H1 (cell line): ENCODE results near the gene HTRA1. TPM values are rescaled to one million over a fixed set of nuclear protein-coding genes. Genes with fewer than 3 reads are reported as not detected.

Experiments used
- CTCF ChIA-PET: fragments of 300-600 bp; sonication (Branson Sonifier 250); formaldehyde crosslinking; loops from one replicate; lab custom pipeline; 2021; ENCODE audit not compliant: partially characterized antibody; lab: Charles Lee
- POLR2A ChIA-PET: fragments of 300-600 bp; sonication (Branson Sonifier 250); formaldehyde crosslinking; loops from one replicate; lab custom pipeline; 2021; ENCODE audit warnings: inconsistent platforms; ENCODE audit not compliant: partially characterized antibody; lab: Charles Lee
- DNase-seq, 2 experiments: peaks; one replicate each; pipeline versions ENCODE4 v3.0.0 to v3.0.0-alpha.2; 2010 to 2022; ENCODE audit warnings: low spot score in 2 of 2, low read depth in 1 of 2, mixed read lengths in 1 of 2
- FAIRE-seq: peaks from 2 replicates; lab custom pipeline; 2011; peaks lifted over from hg19 to GRCh38; lab: Jason Lieb, UNC
- H2AFZ ChIP-seq: 2 replicates; pipeline ENCODE4 v1.8.1; 2012; ENCODE audit warnings: low read length, inconsistent platforms
- H2AK5ac ChIP-seq: 2 replicates; pipeline ENCODE4 v1.6.1; 2013; ENCODE audit warnings: low read depth, low read length
- H2BK120ac ChIP-seq: replicated peaks from 2 replicates; pipeline ENCODE3; 2013; ENCODE audit warnings: low read depth, low read length, inconsistent platforms
- H2BK12ac ChIP-seq: 2 replicates; pipeline ENCODE4 v1.6.1; 2013; ENCODE audit warnings: low read depth, low read length
- H2BK15ac ChIP-seq: 2 replicates; pipeline ENCODE4 v1.6.1; 2013; ENCODE audit warnings: low read length
- H2BK20ac ChIP-seq: 2 replicates; pipeline ENCODE4 v1.6.1; 2013; ENCODE audit warnings: low read length
- H2BK5ac ChIP-seq: 2 replicates; pipeline ENCODE4 v1.6.1; 2013; ENCODE audit warnings: low read depth, low read length
- H3K14ac ChIP-seq: 2 replicates; pipeline ENCODE4 v1.6.1; 2013; ENCODE audit warnings: inconsistent platforms; ENCODE audit not compliant: insufficient read length
- H3K18ac ChIP-seq: 2 replicates; pipeline ENCODE4 v1.6.1; 2013; ENCODE audit warnings: low read length; ENCODE audit errors: extremely low read depth
- H3K23ac ChIP-seq: 2 replicates; pipeline ENCODE4 v1.6.1; 2013; ENCODE audit warnings: inconsistent platforms; ENCODE audit not compliant: insufficient read length
- H3K23me2 ChIP-seq: 2 replicates; pipeline ENCODE4 v1.6.1; 2013; ENCODE audit warnings: low read depth, low read length
- H3K27ac ChIP-seq: 2 replicates; pipeline ENCODE4 v1.6.1; 2011; ENCODE audit warnings: low read depth, low read length, inconsistent platforms
- H3K27me3 ChIP-seq, 4 experiments: replicated peaks in 1 of 4; 1 replicate in 1 of 4; 2 replicates in 3 of 4; pipeline versions ENCODE4 v1.6.1 to v1.8.1; 2011 to 2013; ENCODE audit warnings: low read length in 3 of 4, mild to moderate bottlenecking in 3 of 4, inconsistent platforms in 2 of 4, mixed read lengths in 2 of 4, moderate library complexity in 1 of 4; ENCODE audit not compliant: control insufficient read depth in 3 of 4, insufficient read depth in 3 of 4; ENCODE audit errors: extremely low read depth in 1 of 4
- H3K36me3 ChIP-seq, 4 experiments: 2 replicates each; pipeline versions ENCODE4 v1.6.1 to v1.8.1; 2011 to 2013; ENCODE audit warnings: mild to moderate bottlenecking in 4 of 4, low read length in 3 of 4, moderate library complexity in 2 of 4, control low read depth in 1 of 4, inconsistent platforms in 1 of 4; ENCODE audit not compliant: insufficient read depth in 4 of 4, control insufficient read depth in 2 of 4
- H3K4ac ChIP-seq: replicated peaks from 2 replicates; pipeline ENCODE3; 2013; ENCODE audit warnings: low read length, low read depth, mixed read lengths, inconsistent platforms; ENCODE audit not compliant: insufficient read length
- H3K4me1 ChIP-seq, 4 experiments: replicated peaks in 1 of 4; 1 replicate in 1 of 4; 2 replicates in 3 of 4; pipeline versions ENCODE4 v1.6.1 to v1.8.1; 2011 to 2013; ENCODE audit warnings: low read length in 3 of 4, inconsistent platforms in 2 of 4, mixed read lengths in 1 of 4; ENCODE audit not compliant: insufficient read depth in 4 of 4, control insufficient read depth in 3 of 4
- H3K4me2 ChIP-seq, 2 experiments: 2 replicates each; pipeline versions ENCODE4 v1.6.1 to v1.8.1; 2011 to 2013; ENCODE audit warnings: low read depth in 2 of 2, low read length in 2 of 2, control low read depth in 1 of 2, inconsistent platforms in 1 of 2, mild to moderate bottlenecking in 1 of 2; ENCODE audit not compliant: insufficient read depth in 1 of 2
- H3K4me3 ChIP-seq, 4 experiments: fragments of 200-600, 300-600 bp in 1 of 4; sonication (generic), shearing (Covaris generic), sonication (Bioruptor Twin) in 1 of 4; 2 replicates each; pipeline versions ENCODE4 v1.5.1 to v1.8.1; 2011 to 2016; ENCODE audit warnings: low read length in 4 of 4, low read depth in 3 of 4, control low read depth in 2 of 4, inconsistent platforms in 2 of 4, mild to moderate bottlenecking in 2 of 4, mixed read lengths in 1 of 4, moderate library complexity in 1 of 4; ENCODE audit not compliant: insufficient read depth in 2 of 4; ENCODE audit errors: extremely low read depth in 1 of 4
- H3K56ac ChIP-seq: replicated peaks from 2 replicates; pipeline ENCODE3; 2013; ENCODE audit warnings: low read depth, mild to moderate bottlenecking, mixed read lengths, low read length, inconsistent platforms; ENCODE audit not compliant: insufficient read length
- H3K79me1 ChIP-seq: 2 replicates; pipeline ENCODE4 v1.6.1; 2013; ENCODE audit warnings: low read depth, low read length, control low read depth
- H3K79me2 ChIP-seq, 2 experiments: 2 replicates each; pipeline versions ENCODE4 v1.6.1 to v1.8.1; 2012 to 2013; ENCODE audit warnings: low read length in 2 of 2, mild to moderate bottlenecking in 2 of 2, inconsistent platforms in 1 of 2; ENCODE audit not compliant: insufficient read depth in 2 of 2, control insufficient read depth in 1 of 2
- H3K9ac ChIP-seq, 4 experiments: replicated peaks in 1 of 4; 1 replicate in 1 of 4; 2 replicates in 3 of 4; pipeline versions ENCODE4 v1.6.1 to v1.8.1; 2011 to 2013; ENCODE audit warnings: low read depth in 3 of 4, low read length in 3 of 4, control low read depth in 2 of 4, mild to moderate bottlenecking in 2 of 4, moderate library complexity in 2 of 4, inconsistent platforms in 1 of 4; ENCODE audit errors: extremely low read depth in 1 of 4
- H3K9me3 ChIP-seq, 2 experiments: 2 replicates each; pipeline versions ENCODE4 v1.6.1 to v1.8.1; 2012 to 2013; ENCODE audit warnings: mild to moderate bottlenecking in 2 of 2, moderate library complexity in 2 of 2, control low read depth in 1 of 2, inconsistent platforms in 1 of 2, low read depth in 1 of 2, low read length in 1 of 2, mixed read lengths in 1 of 2; ENCODE audit not compliant: insufficient read depth in 2 of 2
- H4K20me1 ChIP-seq, 2 experiments: replicated peaks in 1 of 2; 2 replicates each; pipeline versions ENCODE3 to v1.8.1; 2011 to 2013; ENCODE audit warnings: inconsistent platforms in 2 of 2, low read length in 2 of 2, mild to moderate bottlenecking in 1 of 2; ENCODE audit not compliant: insufficient read depth in 2 of 2, control insufficient read depth in 1 of 2
- H4K5ac ChIP-seq: 2 replicates; pipeline ENCODE4 v1.6.1; 2013; ENCODE audit warnings: low read length, low read depth, mixed read lengths, inconsistent platforms; ENCODE audit not compliant: insufficient read length
- H4K8ac ChIP-seq: 2 replicates; pipeline ENCODE4 v1.8.0; 2013; ENCODE audit warnings: mild to moderate bottlenecking, moderate library complexity, low read length, inconsistent platforms; ENCODE audit not compliant: insufficient read depth; ENCODE audit errors: extremely low read depth
- H4K91ac ChIP-seq: replicated peaks from 2 replicates; pipeline ENCODE3; 2013; ENCODE audit warnings: low read length, mixed read lengths, inconsistent platforms; ENCODE audit not compliant: insufficient read length
- BCL11A ChIP-seq, 2 experiments: IDR thresholded peaks; one replicate each; pipeline ENCODE4 v1.6.1; 2011; ENCODE audit warnings: low read depth in 2 of 2, low read length in 2 of 2, mild to moderate bottlenecking in 2 of 2
- CBX5 ChIP-seq: fragments of 300-800, 300-1000 bp; sonication (generic); IDR thresholded peaks from 2 replicates; pipeline ENCODE4 v1.7.1; 2016; ENCODE audit warnings: antibody characterized with exemption, low read length, low read depth
- FOSL1 ChIP-seq: IDR thresholded peaks from 2 replicates; pipeline ENCODE4 v1.6.1; 2011; ENCODE audit warnings: mild to moderate bottlenecking, low read depth, low read length, moderate library complexity; ENCODE audit not compliant: insufficient read depth
- SIN3A ChIP-seq, 2 experiments: IDR thresholded peaks in 1 of 2; conservative IDR thresholded peaks in 1 of 2; 2 replicates each; pipeline ENCODE4 v1.6.1; 2011 to 2012; ENCODE audit warnings: low read length in 2 of 2, improper control_type of control experiment in 1 of 2, low read depth in 1 of 2, mild to moderate bottlenecking in 1 of 2
- SP4 ChIP-seq: IDR thresholded peaks from 2 replicates; pipeline ENCODE4 v1.6.1; 2012; ENCODE audit warnings: low read length, inconsistent platforms
- YY1 ChIP-seq: IDR thresholded peaks from 2 replicates; pipeline ENCODE4 v1.6.1; 2011; ENCODE audit warnings: low read depth, mild to moderate bottlenecking, low read length
- WGBS, 2 experiments: shearing (Covaris generic) in 1 of 2; methylation state at CpG; one replicate each; pipeline versions ENCODE4 v1.1.6 to v1.1.7; 2013 to 2015; ENCODE audit warnings: low lambda C conversion rate in 2 of 2, mixed read lengths in 2 of 2, inconsistent platforms in 1 of 2, low coverage in 1 of 2, missing lambda C conversion rate in 1 of 2; ENCODE audit not compliant: insufficient replicate concordance in 2 of 2, insufficient coverage in 1 of 2, insufficient read length in 1 of 2; ENCODE audit errors: extremely low coverage in 1 of 2, missing lambda C conversion rate in 1 of 2; 5-methylcytosine and 5-hydroxymethylcytosine counted together
- polyA plus RNA-seq, 7 experiments: library from polyadenylated mRNA; depleted of rRNA in 3 of 7; stranded (reverse) in 5 of 7; unstranded in 2 of 7; fragments of >200 nt in 5 of 7; fragments of 200-250 nt in 2 of 7; gene quantifications; 1 replicate in 5 of 7; 2 replicates in 1 of 7; 4 replicates in 1 of 7; pipeline versions ENCODE4 v1.2.1 to v1.2.3, GENCODE V29; 2011 to 2013; ENCODE audit warnings: missing spikeins in 2 of 7, mixed read lengths in 2 of 7
- total RNA-seq: library from RNA; stranded (reverse); fragmentation: NEBNext Ultra II Directional; extraction: Animal tissue kit (Norgen Biotek cat#: 25700); gene quantifications from 2 replicates; pipeline ENCODE4 v1.2.1, GENCODE V29; 2021
- TF ChIP-seq, protein P1 (sequence below): IDR thresholded peaks from 2 replicates; pipeline ENCODE4 v1.6.1; 2011; ENCODE audit warnings: low read length, improper control_type of control experiment

HTRA1 gene
- total and polyA plus RNA-seq, 2 of the 8 experiments (the other 6 are each of a cell fraction or from before 2014, with no cell fraction given): 15.8 to 20.1 TPM

DNA sequence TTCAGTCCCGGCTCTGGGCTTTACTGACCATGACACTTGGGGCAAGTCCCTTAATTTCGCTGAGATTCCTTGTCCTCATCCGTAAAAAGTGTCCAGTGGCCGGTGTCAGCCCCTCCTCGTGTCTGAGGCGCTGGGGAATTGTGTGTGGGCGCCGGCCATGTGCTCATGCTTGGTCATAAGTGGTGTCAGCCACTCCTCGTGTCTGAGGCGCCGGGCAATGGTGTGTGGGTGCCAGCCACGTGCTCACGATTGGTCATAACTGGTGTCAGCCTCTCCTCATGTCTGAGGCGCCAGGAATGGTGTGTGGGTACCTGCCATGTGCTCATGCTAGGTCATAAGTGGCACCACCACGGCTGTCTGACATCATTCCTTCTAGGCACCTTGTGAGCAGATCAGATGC lies 58.5 kb downstream of the HTRA1 start:
- Histone ChIP-seq H2BK5ac (no peak overlapping the region), H3K4ac (no peak overlapping the region), H4K8ac (no peak overlapping the region), H2BK120ac (no peak overlapping the region), H2BK12ac (no peak overlapping the region), H3K14ac (no peak overlapping the region), H4K91ac (no peak overlapping the region), H3K9me3 (no peaks in the 10 kb centered on the region; a peak in 2 of 4 replicates), H3K4me3 (no peak overlapping the region), H3K27me3 (no peaks in the 10 kb centered on the region; a peak in 1 of 7 replicates), H3K79me2 (no peaks in the 10 kb centered on the region), H3K23ac (no peak overlapping the region), H2BK20ac (no peak overlapping the region), H3K9ac (no peak overlapping the region), H3K27ac (no peak overlapping the region), H4K5ac (no peak overlapping the region), H3K23me2 (no peaks in the 10 kb centered on the region), H2AFZ (no peak overlapping the region), H3K4me1 (no peaks in the 10 kb centered on the region; a peak in 1 of 7 replicates), H3K4me2 (no peak overlapping the region), H3K18ac (no peak overlapping the region), H3K36me3 (no peaks in the 10 kb centered on the region), H3K79me1 (no peaks in the 10 kb centered on the region), H2AK5ac (no peak overlapping the region), H2BK15ac (no peak overlapping the region), H4K20me1 (no peaks in the 10 kb centered on the region), H3K56ac (no peak overlapping the region)
- 87% methylated on average over 15 of the region's 15 CpGs; no CpG with 5 or more reads in 1 of the 2 experiments for WGBS, 2 experiments
- TF ChIP-seq FOSL1 (no peak), SIN3A (conservative IDR thresholded peaks at IDR 0.05 in 1 of 2, IDR thresholded peaks at IDR 0.05 in 1 of 2; ENCODE audit: low read depth in 1 of 2, low read length in 2 of 2) (no peak), CBX5 (no peak), BCL11A (IDR thresholded peaks at IDR 0.05; ENCODE audit: low read depth in 2 of 2, low read length in 2 of 2) (no peak), YY1 (no peak), SP4 (no peak)
- TF ChIP-seq, protein P1, sequence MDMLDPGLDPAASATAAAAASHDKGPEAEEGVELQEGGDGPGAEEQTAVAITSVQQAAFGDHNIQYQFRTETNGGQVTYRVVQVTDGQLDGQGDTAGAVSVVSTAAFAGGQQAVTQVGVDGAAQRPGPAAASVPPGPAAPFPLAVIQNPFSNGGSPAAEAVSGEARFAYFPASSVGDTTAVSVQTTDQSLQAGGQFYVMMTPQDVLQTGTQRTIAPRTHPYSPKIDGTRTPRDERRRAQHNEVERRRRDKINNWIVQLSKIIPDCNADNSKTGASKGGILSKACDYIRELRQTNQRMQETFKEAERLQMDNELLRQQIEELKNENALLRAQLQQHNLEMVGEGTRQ: no peak
- DNase-seq (no peak), FAIRE-seq (no peak)
- POLR2A ChIA-PET: no interaction called here
- CTCF ChIA-PET: interaction anchor here (1.3 to 1.9 kb wide), 3 partner anchors 21 to 221 kb away, joined by 3 to 11 read pairs (median 4); no protein-coding TSS in a partner anchor
